ENCODE results near the gene SIAH1. TPM values are rescaled to one million over a fixed set of nuclear protein-coding genes. Genes with fewer than 3 reads are reported as not detected.
"Not testable (repeated sequence)": the region's sequence is repeated elsewhere in the genome, so short reads cannot be mapped to it uniquely, and the experiment has no call there.

SIAH1 gene
- total and polyA plus RNA-seq, 4 experiments from 2014 or later, result 11.9 to 14.9 (median 12.7) TPM

DNA sequence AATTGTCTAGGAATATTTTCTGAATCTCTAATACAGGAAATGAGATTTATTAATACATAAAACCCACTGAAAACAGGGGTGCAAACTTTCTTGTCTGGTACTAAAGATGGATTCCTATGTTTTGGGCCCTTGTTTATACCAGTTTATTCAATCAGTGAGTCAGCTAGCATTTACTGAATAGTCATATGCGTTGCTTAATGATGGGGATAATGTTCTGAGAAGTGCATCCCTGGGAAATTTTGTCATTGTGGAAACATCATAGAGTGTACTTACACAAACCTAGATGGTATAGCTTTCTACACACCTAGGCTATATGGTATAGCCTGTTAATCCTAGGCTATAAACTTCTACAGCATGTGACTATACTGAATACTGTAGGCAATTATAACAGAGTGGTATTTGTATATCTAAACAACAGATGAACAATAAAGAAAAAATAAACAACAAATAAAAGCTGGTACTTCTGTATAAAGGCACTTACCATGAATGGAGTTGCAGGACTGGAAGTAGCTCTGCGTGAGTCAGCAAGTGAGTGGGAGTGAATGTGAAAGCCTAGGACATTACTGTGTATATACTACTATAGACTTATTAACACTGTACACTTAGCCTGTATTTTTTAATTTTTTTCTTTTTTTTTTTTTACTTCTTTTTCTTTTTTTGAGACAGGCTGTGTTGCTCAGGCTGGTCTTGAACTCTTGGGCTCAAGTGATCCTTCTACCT is 63.7 kb downstream of the SIAH1 start:
- Mint-ChIP-seq H3K4me1 (peaks cover 17 to 39% (median 29%) of the 10 kb centered on the region in 4 donors), H3K9me3 (no peaks in the 10 kb centered on the region), H3K4me3 (no peak overlapping the region), H3K27ac (no peak overlapping the region), H3K27me3 (no peaks in the 10 kb centered on the region), H3K36me3 (peaks cover 16 to 27% of the 10 kb centered on the region in 2 donors)
- Histone ChIP-seq H3K4me1 (ENCODE audit: insufficient read depth, low read length) (peaks cover 32% of the 10 kb centered on the region), H3K36me3 (ENCODE audit: insufficient read depth, low read length) (no peaks in the 10 kb centered on the region), H3K4me3 (ENCODE audit: low read length in 2 of 2) (no peak overlapping the region), H3K27me3 (ENCODE audit: insufficient read depth, low read length) (no peaks in the 10 kb centered on the region), H3K27ac (ENCODE audit: low read depth, low read length) (no peak overlapping the region), H3K9me3 (ENCODE audit: control insufficient read depth in 1 of 2, low read length in 2 of 2) (no peaks in the 10 kb centered on the region)
- intact Hi-C loops (cut with micrococcal nuclease), result no loop called here
- ChIA-PET POLR2A (ENCODE audit: partially characterized antibody) (interaction anchor here (0.6 kb wide), 1 partner anchor 9 kb away, joined by 3 read pairs; no protein-coding TSS in a partner anchor), CTCF (ENCODE audit: partially characterized antibody) (interaction anchor here (1.1 to 1.7 kb wide), 4 partner anchors 10 to 309 kb away, joined by 4 to 6 read pairs (median 5); no protein-coding TSS in a partner anchor)
- no peak for DNase-seq

DNA sequence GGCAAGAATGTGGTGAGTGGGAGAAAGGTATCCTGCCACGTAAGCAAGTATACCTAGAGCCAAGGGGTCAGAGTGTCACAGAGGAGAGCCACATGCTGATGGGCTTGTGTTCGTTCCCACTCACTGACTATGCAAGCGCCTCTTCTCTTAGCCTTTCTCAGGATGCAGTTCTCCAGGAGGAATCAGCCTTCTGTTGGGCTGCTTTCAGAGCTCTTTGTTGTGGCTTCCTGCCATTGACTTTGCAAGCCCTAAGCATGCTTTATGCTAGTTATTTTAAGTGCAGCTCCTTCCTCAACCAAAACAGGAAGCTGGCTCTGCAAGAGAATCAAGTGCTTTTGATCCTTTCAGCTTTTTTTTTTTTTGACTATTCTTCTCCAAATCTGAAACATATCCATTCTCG is 66.6 kb downstream of the SIAH1 start:
- CTCF ChIA-PET (ENCODE audit: partially characterized antibody), result interaction anchor here (0.7 to 2.7 kb wide), 3 partner anchors 74 to 312 kb away, joined by 3 to 9 read pairs (median 9); no protein-coding TSS in a partner anchor
- Mint-ChIP-seq H3K27ac (peak overlapping the region; percentile 65 to 90 (median 85)), H3K4me1 (peaks cover 19 to 48% (median 30%) of the 10 kb centered on the region in 4 donors), H3K4me3 (peak overlapping the region; percentile 56 to 87 (median 77)), H3K36me3 (peaks cover 26 to 27% of the 10 kb centered on the region in 2 donors), H3K9me3 (peaks cover 0 to 8% (median 2%) of the 10 kb centered on the region in 8 donors), H3K27me3 (no peaks in the 10 kb centered on the region)
- peaks cover 32% of the 10 kb centered on the region for H3K4me1 ChIP-seq (ENCODE audit: insufficient read depth, low read length)
- H3K36me3 ChIP-seq (ENCODE audit: insufficient read depth, low read length), result no peaks in the 10 kb centered on the region
- H3K4me3 ChIP-seq (ENCODE audit: low read length in 2 of 2), result no peak overlapping the region
- POLR2A ChIA-PET (ENCODE audit: partially characterized antibody), result interaction anchor here (0.5 to 3.0 kb wide), 12 partner anchors 10 to 1346 kb away, joined by 3 to 13 read pairs (median 4); partner anchors contain the start of genes DNAJA2 and N4BP1
- H3K27ac ChIP-seq (ENCODE audit: low read depth, low read length), result no peak overlapping the region
- H3K27me3 ChIP-seq (ENCODE audit: insufficient read depth, low read length), result no peaks in the 10 kb centered on the region
- intact Hi-C loops (cut with micrococcal nuclease), result loop anchor here (2.0 to 5.0 kb wide), 3 partner anchors 49 to 74 kb away; partner anchors contain the start of gene LONP2
- no peaks in the 10 kb centered on the region for H3K9me3 ChIP-seq (ENCODE audit: control insufficient read depth in 1 of 2, low read length in 2 of 2)
- peak; percentile 47 to 69 (median 61) for DNase-seq

DNA sequence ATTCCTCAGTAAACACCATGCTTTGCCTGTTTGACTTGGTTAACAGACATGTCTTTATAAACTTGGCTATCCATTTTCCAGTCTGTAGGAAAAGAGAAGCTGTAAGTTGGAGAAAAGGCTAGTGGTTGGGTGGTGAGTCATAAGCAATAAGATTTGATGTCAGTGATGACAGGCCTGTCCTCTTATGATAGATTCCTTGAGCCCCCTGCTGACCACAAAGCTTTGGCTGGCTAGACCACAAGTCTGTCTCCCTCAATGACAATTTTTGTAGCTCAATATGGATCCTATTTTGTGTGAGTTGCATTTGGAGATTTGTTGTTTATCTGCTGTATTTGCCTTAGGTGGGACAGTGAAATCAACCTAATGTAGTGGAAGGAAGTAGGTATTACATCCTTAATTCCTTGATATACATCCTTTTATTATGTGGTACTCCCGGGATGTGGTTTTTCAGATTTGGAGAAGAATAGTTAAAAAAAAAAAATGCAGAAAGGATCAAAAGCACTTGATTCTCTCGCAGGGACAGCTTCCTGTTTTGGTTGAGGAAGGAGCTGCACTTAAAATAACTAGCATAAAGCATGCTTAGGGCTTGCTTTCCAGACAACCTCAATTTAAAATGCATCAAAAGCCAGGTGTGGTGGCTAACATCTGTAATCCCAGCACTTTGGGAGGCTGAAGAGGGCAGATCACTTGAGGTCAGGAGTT is 67.4 kb downstream of the SIAH1 start:
- H3K27ac ChIP-seq (ENCODE audit: low read depth, low read length), result no peak overlapping the region
- Mint-ChIP-seq H3K9me3 (peaks cover 0 to 14% (median 8%) of the 10 kb centered on the region in 8 donors), H3K4me1 (peaks cover 19 to 50% (median 29%) of the 10 kb centered on the region in 4 donors), H3K36me3 (peaks cover 32 to 33% of the 10 kb centered on the region in 2 donors), H3K27ac (peak overlapping the region in 6 of 7 donors; percentile 25 to 85 (median 54)), H3K27me3 (no peaks in the 10 kb centered on the region), H3K4me3 (peak overlapping the region in 6 of 8 donors; percentile 10 to 84 (median 74))
- intact Hi-C loops (cut with micrococcal nuclease), result loop anchor here (2.0 to 5.0 kb wide), 3 partner anchors 50 to 73 kb away; partner anchors contain the start of gene LONP2
- H3K27me3 ChIP-seq (ENCODE audit: insufficient read depth, low read length), result no peaks in the 10 kb centered on the region
- DNase-seq, result no peak
- POLR2A ChIA-PET (ENCODE audit: partially characterized antibody), result interaction anchor here (0.8 to 3.0 kb wide), 6 partner anchors 13 to 295 kb away, joined by 3 to 13 read pairs (median 4); partner anchors contain the start of gene N4BP1
- peaks cover 32% of the 10 kb centered on the region for H3K4me1 ChIP-seq (ENCODE audit: insufficient read depth, low read length)
- H3K36me3 ChIP-seq (ENCODE audit: insufficient read depth, low read length), result no peaks in the 10 kb centered on the region
- H3K4me3 ChIP-seq (ENCODE audit: low read length in 2 of 2), result no peak overlapping the region
- peaks cover 0 to 1% of the 10 kb centered on the region in 2 donors for H3K9me3 ChIP-seq (ENCODE audit: control insufficient read depth in 1 of 2, low read length in 2 of 2)
- CTCF ChIA-PET (ENCODE audit: partially characterized antibody), result interaction anchor here (0.8 to 2.7 kb wide), 3 partner anchors 76 to 313 kb away, joined by 3 to 9 read pairs (median 9); no protein-coding TSS in a partner anchor

DNA sequence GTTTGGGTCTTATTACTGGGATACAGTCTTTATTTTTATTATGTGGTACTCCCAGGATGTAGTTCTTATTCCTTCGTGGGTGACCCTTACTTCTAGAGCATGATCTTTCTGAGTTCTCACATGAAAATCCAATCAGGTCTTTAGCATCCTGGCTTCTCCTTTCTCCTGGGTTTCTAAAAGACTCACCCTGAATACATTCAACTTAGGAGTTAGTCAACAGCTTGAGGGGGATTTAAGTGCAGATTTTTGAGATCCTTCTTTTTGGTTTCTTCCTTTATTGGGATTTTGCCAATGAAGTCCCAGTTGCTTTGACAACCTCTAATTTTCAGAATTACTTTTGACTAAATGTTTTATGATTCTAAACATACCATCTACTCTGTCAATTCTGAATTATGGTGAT is 68.2 kb downstream of the SIAH1 start:
- H3K9me3 ChIP-seq (ENCODE audit: control insufficient read depth in 1 of 2, low read length in 2 of 2), result peaks cover 0 to 7% of the 10 kb centered on the region in 2 donors
- DNase-seq, result no peak
- H3K36me3 ChIP-seq (ENCODE audit: insufficient read depth, low read length), result no peaks in the 10 kb centered on the region
- CTCF ChIA-PET (ENCODE audit: partially characterized antibody), result interaction anchor here (2.7 kb wide), 1 partner anchor 313 kb away, joined by 9 read pairs; no protein-coding TSS in a partner anchor
- H3K36me3 Mint-ChIP-seq, result peaks cover 38 to 39% of the 10 kb centered on the region in 2 donors
- POLR2A ChIA-PET (ENCODE audit: partially characterized antibody), result no interaction called here
- H3K27ac ChIP-seq (ENCODE audit: low read depth, low read length), result no peak overlapping the region
- H3K27me3 ChIP-seq (ENCODE audit: insufficient read depth, low read length), result no peaks in the 10 kb centered on the region
- no peak overlapping the region for H3K4me3 ChIP-seq (ENCODE audit: low read length in 2 of 2)
- intact Hi-C loops (cut with micrococcal nuclease), result loop anchor here (5.0 kb wide), 2 partner anchors 50 to 65 kb away; no protein-coding TSS in a partner anchor
- H3K27ac Mint-ChIP-seq, result peak overlapping the region in 3 of 7 donors; percentile 10 to 65 (median 29)
- no peaks in the 10 kb centered on the region for H3K27me3 Mint-ChIP-seq
- H3K4me3 Mint-ChIP-seq, result no peak overlapping the region
- peaks cover 32% of the 10 kb centered on the region for H3K4me1 ChIP-seq (ENCODE audit: insufficient read depth, low read length)
- peaks cover 19 to 50% (median 31%) of the 10 kb centered on the region in 4 donors for H3K4me1 Mint-ChIP-seq
- peaks cover 4 to 19% (median 15%) of the 10 kb centered on the region in 8 donors for H3K9me3 Mint-ChIP-seq

DNA sequence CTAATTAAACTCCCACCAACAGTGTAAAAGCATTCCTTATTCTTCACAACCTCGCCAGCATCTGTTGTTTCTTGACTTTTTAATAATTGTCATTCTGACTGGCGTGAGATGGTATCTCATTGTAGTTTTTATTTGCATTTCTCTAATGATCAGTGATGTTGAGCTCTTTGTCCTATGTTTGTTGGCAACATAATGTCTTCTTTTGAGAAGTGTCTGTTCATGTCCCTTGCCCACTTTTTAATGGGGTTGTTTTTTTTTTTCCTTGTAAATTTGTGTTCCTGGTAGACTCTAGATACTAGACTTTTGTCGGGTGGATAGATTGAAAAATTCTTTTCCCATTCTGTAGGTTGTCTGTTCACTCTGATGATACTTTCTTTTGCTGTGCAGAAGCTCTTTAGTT is 71.3 kb downstream of the SIAH1 start:
- peaks cover 58 to 70% of the 10 kb centered on the region in 2 donors for H3K36me3 Mint-ChIP-seq
- Histone ChIP-seq H3K4me1 (ENCODE audit: insufficient read depth, low read length) (peaks cover 23% of the 10 kb centered on the region), H3K9me3 (ENCODE audit: control insufficient read depth in 1 of 2, low read length in 2 of 2) (peaks cover 0 to 12% of the 10 kb centered on the region in 2 donors)
- DNase-seq; H3K27ac ChIP-seq (ENCODE audit: low read depth, low read length); POLR2A ChIA-PET (ENCODE audit: partially characterized antibody); H3K4me3 ChIP-seq (ENCODE audit: low read length in 2 of 2); H3K36me3 ChIP-seq (ENCODE audit: insufficient read depth, low read length); H3K27me3 ChIP-seq (ENCODE audit: insufficient read depth, low read length); intact Hi-C loops (cut with micrococcal nuclease); H3K27me3 Mint-ChIP-seq: not testable (repeated sequence)
- H3K9me3 Mint-ChIP-seq, result peaks cover 4 to 51% (median 43%) of the 10 kb centered on the region in 8 donors
- H3K4me3 Mint-ChIP-seq, result peak overlapping the region in 1 of 8 donors; percentile 8
- H3K4me1 Mint-ChIP-seq, result peaks cover 14 to 37% (median 25%) of the 10 kb centered on the region in 4 donors
- peak overlapping the region in 1 of 7 donors; percentile 23 for H3K27ac Mint-ChIP-seq
- CTCF ChIA-PET (ENCODE audit: partially characterized antibody), result interaction anchor here (1.0 kb wide), 1 partner anchor 315 kb away, joined by 3 read pairs; no protein-coding TSS in a partner anchor

DNA sequence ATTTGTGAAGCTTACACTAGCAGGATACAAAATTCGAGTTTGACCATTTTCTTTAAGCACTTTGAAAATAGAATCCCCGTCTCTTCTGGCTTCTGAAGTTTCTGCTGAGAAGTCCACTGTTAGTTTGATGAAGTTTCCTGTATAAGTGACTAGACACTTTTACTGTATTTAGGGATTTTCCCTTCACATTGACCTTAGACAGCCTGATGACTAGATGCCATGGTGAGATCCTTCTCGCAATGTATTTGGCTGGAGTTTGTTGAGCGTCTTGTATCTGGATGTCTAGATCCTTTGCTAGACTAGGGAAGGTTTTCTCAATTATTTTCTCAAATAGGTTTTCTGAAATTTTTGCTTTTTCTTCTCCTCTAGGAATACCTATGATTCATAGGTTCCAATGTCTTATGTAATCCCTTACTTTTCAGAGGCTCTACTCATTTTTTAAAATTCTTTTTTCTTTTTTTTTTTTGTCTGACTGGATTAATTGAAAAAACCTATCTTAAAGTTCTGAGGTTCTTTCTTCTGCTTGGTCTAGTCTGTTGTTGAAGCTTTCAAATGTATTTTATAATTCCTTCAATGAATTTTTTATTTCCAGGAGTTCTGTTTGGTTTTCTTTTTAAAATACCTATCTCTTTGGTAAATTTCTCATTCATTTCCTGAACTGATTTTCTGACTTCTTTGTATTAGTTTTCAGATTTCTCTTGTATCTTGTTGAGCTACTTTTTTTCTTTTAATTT is 74.1 kb downstream of the SIAH1 start:
- Mint-ChIP-seq H3K36me3 (peaks cover 75 to 92% of the 10 kb centered on the region in 2 donors), H3K9me3 (peaks cover 4 to 69% (median 60%) of the 10 kb centered on the region in 8 donors), H3K27me3 (no peaks in the 10 kb centered on the region), H3K4me1 (peaks cover 2 to 14% (median 8%) of the 10 kb centered on the region in 4 donors), H3K4me3 (peak overlapping the region in 1 of 8 donors; percentile 31), H3K27ac (no peak overlapping the region)
- CTCF ChIA-PET (ENCODE audit: partially characterized antibody), result no interaction called here
- Histone ChIP-seq H3K4me1 (ENCODE audit: insufficient read depth, low read length) (no peaks in the 10 kb centered on the region), H3K27ac (ENCODE audit: low read depth, low read length) (no peak overlapping the region), H3K9me3 (ENCODE audit: control insufficient read depth in 1 of 2, low read length in 2 of 2) (peaks cover 0 to 12% of the 10 kb centered on the region in 2 donors), H3K4me3 (ENCODE audit: low read length in 2 of 2) (no peak overlapping the region), H3K27me3 (ENCODE audit: insufficient read depth, low read length) (no peaks in the 10 kb centered on the region), H3K36me3 (ENCODE audit: insufficient read depth, low read length) (peaks cover 6% of the 10 kb centered on the region)
- intact Hi-C loops (cut with micrococcal nuclease), result no loop called here
- POLR2A ChIA-PET (ENCODE audit: partially characterized antibody), result no interaction called here
- peak in 2 of 5 donors; percentile 5 to 10 for DNase-seq

All from CD4-positive, alpha-beta memory T cell (primary cell).